Ramos (cell line): ENCODE measurements around the gene LRRTM4.

ENCODE experiments used
- in situ Hi-C: fragments of 300-500 bp; cut with MboI; formaldehyde crosslinking; loops from one replicate; pipeline ENCODE4 v1.14.3; 2022; ENCODE audit warnings: low sequenced_read_pairs; ENCODE audit not compliant: unreplicated experiment

LRRTM4 gene

DNA sequence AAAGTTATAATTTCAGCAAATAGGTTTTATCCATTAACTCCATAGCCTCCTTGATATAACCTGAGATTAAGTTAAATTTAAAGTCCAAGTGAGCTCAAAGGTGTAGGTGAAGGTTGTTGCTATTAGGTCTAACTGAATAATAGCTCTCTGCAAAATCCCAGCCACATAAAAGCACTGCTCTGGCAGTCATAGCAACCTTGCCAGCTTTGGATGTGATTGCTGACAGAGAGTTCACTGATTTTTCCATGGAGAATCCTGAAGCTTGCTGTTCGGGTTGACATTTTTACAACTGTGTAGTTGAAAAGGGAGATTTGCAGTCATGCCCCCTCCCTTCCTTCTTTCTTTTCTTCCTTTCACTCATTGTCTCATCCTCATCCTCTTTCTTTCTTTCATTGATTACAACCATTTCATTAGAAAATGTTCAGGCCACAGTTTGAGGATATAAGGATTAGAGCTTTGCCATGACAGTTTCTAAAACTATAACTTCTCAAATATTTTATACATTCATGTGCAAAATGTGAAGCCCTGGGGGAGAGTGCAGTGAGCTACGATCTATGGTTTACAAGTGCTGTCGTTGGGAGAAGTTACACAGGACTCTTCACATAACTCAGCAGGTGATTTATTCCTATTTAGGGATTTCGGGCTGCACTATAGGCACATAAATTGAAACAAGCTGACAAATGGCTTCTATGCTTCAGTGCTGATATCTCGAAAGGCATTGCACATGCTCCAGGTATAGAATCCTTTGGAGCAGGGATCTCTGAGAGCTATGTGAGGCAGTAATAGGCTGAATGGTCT is 193.8 kb downstream of the LRRTM4 start:
- in situ Hi-C loops: no loop called here

GRCh38 chr2:77325395-77325794 is 196.8 kb downstream of the LRRTM4 start:
- in situ Hi-C loops: no loop called here

- in situ Hi-C loops: no loop called here
These were observed 199.7 kb downstream of the LRRTM4 start for GRCh38 chr2:77322431-77322830.

DNA sequence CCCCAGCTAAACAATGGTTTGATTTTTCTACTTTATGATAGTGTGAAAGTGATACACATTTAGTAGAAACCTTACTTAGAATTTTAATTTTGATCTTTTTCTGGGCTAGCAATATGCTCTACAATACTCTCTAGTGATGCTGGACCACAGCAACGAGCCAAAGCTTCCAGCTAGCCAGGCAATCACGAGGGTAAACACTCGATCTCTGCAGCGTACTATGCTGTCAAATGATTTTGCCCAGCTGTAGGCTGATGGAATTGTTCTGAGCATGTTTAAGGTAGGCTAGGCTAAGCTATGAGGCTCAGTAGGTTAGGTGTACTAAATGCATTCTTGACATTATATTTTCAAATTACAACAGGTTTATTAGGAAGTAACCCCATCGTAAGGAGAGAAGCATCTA is 207.5 kb downstream of the LRRTM4 start:
- in situ Hi-C loops: no loop called here

DNA sequence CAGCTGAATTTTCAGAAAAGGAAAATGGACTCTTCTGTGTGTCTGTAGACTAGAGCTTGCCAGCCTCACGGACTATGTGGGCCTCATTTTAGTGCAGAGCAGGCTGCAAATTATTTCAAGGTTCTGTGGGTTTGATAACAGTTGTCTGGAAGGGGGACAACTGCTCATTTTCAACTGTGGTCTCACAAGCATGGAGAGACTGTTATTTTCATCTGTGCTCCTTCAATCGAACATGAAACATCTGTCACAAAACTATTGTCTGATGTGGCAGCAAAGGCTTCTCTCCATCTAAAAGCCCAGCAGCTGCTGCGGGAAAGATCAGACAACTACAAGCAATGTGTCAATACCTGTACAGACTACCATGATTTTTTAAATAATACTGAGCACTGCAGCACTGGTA is 211.8 kb downstream of the LRRTM4 start:
- in situ Hi-C loops: no loop called here

DNA sequence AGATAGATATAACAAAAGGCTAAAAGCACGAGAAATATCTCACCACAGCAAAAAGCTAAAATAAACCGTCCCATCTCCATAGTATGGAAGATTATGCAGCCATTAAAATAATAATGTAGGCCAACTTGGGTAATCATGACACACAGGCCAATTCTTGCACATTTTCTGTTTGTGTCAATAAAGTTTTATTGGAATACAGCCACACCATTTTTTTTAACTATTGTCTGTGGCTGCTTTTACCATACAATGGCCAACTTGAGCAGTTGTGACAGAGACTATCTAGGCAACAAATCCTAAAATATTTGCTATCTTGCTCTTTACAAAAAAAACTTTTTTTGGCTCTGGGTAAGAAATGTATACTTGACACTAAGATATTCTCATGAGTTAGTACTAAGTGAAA is 212.5 kb downstream of the LRRTM4 start:
- in situ Hi-C loops: no loop called here

DNA sequence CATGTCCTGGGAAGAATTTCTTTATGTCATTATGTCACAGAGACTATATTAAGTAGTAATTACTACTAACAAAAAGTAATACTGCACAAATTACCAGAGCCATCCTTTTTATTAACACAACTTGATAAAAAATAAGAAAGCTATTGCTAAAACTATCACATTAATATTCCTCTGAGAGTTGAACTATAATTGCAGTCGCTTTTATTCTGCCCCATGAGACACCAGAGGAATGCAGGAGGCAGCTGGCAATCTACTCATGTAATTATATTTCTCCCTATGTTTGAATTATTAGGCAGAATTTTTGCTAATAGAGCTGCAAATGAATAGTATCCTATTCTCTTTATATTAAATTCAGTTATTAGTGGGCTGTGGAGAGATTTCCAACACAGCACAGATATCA is 220.7 kb downstream of the LRRTM4 start:
- in situ Hi-C loops: no loop called here

DNA sequence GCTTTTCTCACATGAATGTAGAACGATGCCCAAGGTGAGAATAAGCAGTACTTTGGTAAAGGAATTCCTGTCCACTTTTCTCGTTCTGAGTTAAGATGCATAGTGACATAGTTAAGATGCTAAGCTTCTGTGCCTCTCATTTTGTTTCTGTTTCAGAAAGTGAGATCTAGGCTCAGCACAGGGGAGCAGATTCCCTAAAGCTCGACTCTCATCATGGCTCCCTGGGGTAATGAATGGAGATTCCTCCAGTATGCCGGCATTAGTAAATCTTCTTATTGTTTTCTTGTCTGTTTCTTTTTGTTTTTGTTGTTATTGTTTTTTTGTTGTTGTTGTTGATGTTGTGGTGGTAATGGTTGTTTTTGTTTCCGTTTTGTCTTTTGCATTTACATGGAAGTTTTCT is 225.4 kb downstream of the LRRTM4 start:
- in situ Hi-C loops: no loop called here

DNA sequence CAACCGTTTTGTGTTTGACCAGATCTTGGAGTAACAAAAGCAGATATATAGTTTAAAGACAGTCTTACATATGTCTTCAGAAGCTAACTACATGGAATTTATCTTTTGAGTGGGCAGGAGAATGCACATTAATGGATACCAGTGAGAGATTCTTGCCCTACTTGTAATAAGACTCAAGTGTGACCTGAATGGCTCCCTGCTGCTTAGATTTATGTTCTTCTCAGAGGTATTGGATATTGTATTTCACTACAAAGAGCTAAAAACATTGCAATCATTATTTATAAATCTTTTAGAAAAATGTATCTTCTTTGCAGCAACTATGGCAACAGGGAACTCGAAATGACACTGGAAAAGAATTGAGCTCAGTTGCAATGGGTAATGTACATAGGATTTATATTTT is 227.7 kb downstream of the LRRTM4 start:
- in situ Hi-C loops: no loop called here

DNA sequence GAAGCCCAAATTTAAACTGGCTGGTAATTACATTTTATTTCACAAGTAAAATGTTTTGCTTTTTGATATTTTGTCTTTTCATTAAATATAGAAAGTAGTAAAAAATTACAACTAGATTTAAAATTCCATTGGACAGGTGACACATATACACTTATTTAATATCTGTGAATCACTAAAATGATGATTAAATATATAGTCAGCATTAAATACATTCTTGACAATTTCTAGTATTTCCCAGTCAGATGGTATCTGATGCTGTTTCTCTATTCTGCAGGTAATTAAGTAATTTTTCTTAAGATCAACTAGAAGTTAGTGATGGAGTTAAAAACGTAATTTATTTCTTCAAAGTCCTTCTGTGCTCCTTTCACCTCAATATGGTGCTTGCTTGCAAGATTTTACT is 237.8 kb downstream of the LRRTM4 start:
- in situ Hi-C loops: no loop called here

- in situ Hi-C loops: no loop called here
These were observed 250.9 kb downstream of the LRRTM4 start for GRCh38 chr2:77271262-77271661.

- in situ Hi-C loops: no loop called here
These were observed 251.7 kb downstream of the LRRTM4 start for GRCh38 chr2:77270433-77270832.

DNA sequence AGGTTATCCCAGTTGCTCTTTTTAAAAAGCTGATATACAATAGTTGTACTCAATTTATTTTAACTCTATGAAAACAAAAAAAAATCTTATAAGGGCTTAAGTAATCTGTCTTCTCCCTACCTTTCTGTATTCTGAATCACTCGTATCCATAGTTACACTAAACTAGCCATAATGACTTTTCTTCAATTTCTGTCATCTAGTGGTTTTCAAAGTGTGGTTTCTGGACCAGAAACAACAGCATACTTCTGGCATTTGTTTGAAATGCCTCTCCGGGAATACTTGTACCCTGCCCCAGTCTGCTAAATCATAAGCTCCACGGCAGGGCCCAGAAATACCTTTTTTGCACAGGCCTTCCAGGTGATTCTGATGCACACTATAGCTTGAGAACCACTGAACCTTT is 253.6 kb downstream of the LRRTM4 start:
- in situ Hi-C loops: no loop called here

- in situ Hi-C loops: no loop called here
These were observed 289.2 kb downstream of the LRRTM4 start for GRCh38 chr2:77232909-77233425.

DNA sequence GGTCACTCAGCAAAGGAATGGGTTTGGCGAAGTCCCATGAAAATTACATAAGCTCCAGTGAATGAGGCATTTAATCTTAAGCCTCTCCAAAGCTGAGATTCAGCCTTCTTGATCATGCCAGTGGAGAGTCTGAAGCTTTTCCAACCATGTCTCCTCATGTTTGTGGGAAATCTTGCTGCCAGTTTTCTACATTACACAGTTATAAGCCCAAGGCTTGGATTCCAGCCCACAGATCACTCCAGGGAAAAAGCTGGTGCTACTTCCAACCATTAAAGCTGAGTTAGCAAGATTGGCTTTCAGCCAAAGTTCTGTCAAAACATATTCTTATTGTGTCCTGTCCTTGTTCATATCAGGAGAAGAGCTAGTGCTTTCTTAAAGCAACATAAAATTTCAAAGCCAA is 293.8 kb downstream of the LRRTM4 start:
- in situ Hi-C loops: no loop called here

GRCh38 chr2:77210725-77211124 is 311.5 kb downstream of the LRRTM4 start:
- in situ Hi-C loops: no loop called here

DNA sequence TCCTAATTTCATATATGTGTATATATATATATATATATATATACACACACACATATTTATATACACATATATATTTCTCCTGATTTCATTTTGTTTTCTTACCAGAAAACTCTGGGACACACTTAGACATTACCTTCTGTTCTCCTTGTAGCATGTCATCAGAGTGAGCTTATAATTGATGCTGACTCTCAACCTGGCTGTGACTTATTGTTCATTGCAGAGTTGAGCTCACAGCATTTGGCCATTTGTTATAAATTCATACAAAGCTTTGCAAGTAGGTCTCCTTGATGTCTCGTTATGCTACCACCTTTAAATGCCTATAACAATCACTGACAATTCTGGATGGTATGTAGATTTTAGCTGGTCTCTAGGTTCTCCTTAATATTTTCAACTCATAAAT is 314.8 kb downstream of the LRRTM4 start:
- in situ Hi-C loops: no loop called here

DNA sequence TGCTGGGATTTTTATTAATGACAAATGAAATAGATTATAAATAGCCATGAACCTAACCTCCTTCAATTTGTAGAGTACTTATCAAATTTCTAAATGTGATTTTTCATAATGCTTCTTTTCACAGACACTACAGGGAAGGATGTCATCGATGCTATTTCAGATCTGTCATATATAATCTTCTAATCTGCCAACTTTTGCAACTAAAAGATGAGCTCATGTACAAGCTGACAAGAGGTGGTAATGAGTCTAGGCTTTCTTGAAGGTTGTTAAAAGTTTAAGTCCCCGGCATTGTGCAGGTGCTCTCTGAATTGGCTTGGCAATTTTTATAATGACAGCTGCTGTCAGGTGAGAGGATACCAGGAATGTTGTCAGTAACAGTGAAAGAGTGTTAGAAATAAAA is 320.4 kb downstream of the LRRTM4 start:
- in situ Hi-C loops: no loop called here

- in situ Hi-C loops: no loop called here
These were observed 322.8 kb downstream of the LRRTM4 start for GRCh38 chr2:77199411-77199810.

- in situ Hi-C loops: no loop called here
These were observed 328.2 kb downstream of the LRRTM4 start for GRCh38 chr2:77193858-77194448.

DNA sequence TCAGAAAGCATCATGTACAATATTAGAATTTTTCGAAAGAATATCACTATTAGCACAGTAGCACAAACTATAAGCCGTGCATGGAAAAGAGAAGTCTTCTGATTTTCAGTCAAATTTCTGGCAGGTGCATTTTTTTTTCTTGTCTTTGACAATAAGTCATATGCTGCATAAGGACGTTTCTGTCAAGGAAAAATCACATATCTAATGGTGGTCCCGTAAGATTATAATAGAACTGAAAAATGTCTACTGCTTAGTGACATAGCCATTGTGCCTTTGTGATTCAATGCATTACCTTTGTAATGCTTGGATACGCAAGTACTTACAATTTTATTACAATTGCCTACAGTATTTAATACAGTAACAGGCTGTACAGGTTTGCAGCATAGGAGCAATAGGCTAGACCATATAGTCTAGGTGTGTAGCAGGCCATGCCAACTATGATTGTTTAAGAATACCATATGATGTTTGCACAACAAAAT is 329.3 kb downstream of the LRRTM4 start:
- in situ Hi-C loops: no loop called here

- in situ Hi-C loops: no loop called here
These were observed 330.5 kb downstream of the LRRTM4 start for GRCh38 chr2:77191665-77192064.
